OCI-LY3 (cell line): ENCODE measurements around the gene EPS8L1.
"Not testable (repeated sequence)": the region's sequence is repeated elsewhere in the genome, so short reads cannot be mapped to it uniquely, and the experiment has no call there.

Source experiments
- EZH2phosphoT487 ChIP-seq: fragments of 200-600 bp; shearing (Covaris generic); IDR thresholded peaks from 2 replicates; pipeline ENCODE4 v1.6.1; 2018; ENCODE audit warnings: antibody characterized with exemption, mixed run types, low read depth
- TF ChIP-seq, protein P1 (sequence below): fragments of 200-600, 300-600 bp; sonication (generic); IDR thresholded peaks from 2 replicates; pipeline ENCODE4 v1.5.1; 2014; ENCODE audit warnings: antibody characterized with exemption, low read length, low read depth

GRCh38 chr19:55065516-55065915, 10.2 kb upstream of the EPS8L1 start:
- TF ChIP-seq, protein P1, sequence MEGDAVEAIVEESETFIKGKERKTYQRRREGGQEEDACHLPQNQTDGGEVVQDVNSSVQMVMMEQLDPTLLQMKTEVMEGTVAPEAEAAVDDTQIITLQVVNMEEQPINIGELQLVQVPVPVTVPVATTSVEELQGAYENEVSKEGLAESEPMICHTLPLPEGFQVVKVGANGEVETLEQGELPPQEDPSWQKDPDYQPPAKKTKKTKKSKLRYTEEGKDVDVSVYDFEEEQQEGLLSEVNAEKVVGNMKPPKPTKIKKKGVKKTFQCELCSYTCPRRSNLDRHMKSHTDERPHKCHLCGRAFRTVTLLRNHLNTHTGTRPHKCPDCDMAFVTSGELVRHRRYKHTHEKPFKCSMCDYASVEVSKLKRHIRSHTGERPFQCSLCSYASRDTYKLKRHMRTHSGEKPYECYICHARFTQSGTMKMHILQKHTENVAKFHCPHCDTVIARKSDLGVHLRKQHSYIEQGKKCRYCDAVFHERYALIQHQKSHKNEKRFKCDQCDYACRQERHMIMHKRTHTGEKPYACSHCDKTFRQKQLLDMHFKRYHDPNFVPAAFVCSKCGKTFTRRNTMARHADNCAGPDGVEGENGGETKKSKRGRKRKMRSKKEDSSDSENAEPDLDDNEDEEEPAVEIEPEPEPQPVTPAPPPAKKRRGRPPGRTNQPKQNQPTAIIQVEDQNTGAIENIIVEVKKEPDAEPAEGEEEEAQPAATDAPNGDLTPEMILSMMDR: not testable (repeated sequence)
- TF ChIP-seq EZH2phosphoT487: not testable (repeated sequence)
